Left kidney (tissue), 2 donors: ENCODE results near the gene CDX1. TPM values are rescaled to one million over a fixed set of nuclear protein-coding genes. Genes with fewer than 3 reads are reported as not detected.

ENCODE experiments used
- DNase-seq: peaks from one replicate; pipeline ENCODE4 v3.0.0-alpha.2; 2013
- polyA plus RNA-seq: library from polyadenylated mRNA; unstranded; fragments of 120-200 nt; gene quantifications from one replicate; pipeline ENCODE4 v1.2.1, GENCODE V29; 2013; ENCODE audit not compliant: insufficient read length

Gene CDX1
- polyA plus RNA-seq, 1 donor: 0.45 TPM

- no peak for DNase-seq
Observed at GRCh38 chr5:150131461-150131860, 35.1 kb upstream of the CDX1 start.

GRCh38 chr5:150131978-150132694 lies 34.4 kb upstream of the CDX1 start:
- no peak for DNase-seq

- no peak for DNase-seq
Observed at GRCh38 chr5:150132740-150133139, 33.8 kb upstream of the CDX1 start.

DNA sequence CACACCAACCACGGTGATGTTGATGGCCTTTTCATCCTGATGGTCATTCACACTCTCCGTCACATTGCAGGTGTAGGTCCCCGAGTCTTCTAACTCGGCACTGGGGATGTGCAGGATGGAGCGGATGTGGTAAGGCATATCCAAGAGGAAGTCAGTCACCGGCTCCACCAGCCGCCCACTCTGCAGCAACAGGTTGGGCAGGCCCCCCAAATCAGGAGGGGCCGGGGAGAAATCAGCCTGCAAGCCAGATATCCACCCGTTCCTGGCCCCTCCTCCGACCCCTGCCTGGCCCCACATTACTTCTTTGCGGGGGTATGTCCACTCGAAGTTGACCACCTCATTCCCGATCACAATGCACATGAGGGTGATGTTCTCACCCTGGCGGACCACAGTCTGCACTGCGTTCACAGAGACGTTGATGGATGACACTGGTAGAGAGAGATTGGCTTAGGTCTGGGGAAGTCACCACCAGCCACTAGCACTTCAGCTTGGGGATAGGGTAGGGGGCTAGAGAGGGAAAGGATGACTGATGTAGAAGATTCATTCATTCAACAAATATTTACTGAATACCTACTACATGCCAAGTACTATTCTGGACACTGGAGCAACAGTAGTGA lies 32.9 kb upstream of the CDX1 start:
- no peak for DNase-seq

DNA sequence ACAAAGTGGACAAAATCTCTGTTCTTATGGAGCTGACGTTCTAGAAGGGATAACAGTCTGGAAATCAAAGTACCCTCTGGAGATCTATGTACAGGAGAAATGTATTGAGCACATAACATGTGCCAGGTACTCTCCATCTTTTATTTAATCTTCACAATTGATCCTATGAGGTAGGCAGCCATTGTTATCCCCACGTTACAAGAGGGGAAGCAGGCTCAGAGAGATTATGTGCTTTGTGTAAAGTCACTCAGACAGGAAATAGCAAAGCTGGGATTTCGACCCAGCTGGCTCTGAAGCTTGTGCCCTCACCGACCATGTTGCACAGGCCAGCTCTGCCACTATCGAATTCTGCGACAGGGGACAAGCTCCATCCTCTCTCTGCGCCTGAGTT lies 32.4 kb upstream of the CDX1 start:
- no peak for DNase-seq

DNA sequence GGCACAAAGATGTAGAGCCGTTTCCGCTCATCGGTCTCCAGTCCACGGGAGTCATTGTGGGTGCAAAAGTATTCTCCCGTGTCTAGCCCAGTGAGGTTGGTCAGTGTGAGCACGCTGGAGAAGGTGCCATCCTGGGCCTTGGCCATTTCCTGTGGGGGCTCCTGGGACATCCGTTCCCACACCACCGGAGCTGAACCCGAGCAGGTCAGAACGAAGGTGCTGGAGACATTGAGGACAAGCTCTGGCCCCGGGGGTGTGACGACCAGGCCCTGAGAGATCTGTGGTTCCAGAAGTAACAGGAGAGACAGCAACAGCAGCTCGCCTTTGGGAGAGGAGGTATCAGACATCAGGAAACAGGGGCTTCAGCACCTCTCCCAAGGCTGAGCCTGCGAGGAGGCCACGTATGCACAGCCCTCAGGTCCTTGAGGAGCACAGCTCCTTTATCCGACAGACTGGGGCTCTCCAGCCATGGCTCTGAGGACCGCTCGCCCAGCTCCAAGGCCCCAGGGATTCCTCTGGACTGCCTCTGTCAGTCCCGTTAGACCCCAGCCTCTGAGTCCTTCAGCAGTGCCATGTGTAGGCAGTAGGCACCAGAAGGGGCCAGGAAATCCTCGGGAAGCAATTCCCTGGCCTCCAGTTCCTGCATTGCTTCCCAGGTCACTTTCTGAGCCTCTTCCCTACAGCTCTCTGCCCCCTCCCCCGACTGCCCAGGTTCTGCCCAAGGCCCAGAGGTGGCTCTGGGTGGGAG lies 30.8 kb upstream of the CDX1 start:
- no peak for DNase-seq

DNA sequence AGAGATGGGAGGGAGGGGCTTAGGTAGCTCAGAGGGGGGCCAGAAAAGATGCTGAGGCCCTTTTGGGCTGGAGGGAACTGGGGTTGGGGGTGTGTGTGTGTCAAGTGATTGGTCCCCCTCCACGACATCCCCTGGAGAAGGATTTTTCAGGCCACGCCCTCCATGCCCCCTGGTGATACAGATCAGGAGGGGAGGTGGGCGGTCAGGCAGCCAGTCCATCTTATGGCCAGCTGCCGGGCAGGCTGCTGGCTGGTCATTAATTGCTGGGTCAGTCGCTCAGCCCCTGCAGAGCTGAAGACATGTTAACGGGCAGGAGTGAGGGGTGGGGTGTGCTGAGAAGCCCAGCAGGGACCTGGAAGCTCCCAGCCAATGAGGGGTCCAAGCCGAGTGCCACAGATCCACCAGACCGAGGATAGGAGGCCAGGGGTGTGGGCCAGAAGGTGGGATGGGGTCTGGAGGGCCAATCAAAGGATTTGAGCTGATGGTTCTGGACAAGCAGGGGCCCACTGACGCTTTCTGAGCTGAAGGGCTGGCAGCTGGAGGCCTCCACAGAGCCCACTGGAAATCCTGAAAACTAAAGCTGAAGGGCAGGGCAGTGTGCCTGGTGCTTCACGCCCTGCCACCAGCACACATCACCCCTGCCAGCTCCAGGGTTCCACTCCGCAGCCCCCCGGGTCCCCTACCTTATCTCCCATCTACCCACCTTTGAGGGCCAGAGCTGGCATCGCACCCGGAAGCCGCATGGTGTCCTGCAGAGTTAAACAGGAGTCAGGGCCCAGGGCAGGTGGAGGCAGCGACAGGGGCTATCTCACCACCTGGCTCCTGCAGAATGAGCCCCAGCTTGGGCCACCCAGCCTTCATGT lies 30.0 kb upstream of the CDX1 start:
- no peak for DNase-seq

DNA sequence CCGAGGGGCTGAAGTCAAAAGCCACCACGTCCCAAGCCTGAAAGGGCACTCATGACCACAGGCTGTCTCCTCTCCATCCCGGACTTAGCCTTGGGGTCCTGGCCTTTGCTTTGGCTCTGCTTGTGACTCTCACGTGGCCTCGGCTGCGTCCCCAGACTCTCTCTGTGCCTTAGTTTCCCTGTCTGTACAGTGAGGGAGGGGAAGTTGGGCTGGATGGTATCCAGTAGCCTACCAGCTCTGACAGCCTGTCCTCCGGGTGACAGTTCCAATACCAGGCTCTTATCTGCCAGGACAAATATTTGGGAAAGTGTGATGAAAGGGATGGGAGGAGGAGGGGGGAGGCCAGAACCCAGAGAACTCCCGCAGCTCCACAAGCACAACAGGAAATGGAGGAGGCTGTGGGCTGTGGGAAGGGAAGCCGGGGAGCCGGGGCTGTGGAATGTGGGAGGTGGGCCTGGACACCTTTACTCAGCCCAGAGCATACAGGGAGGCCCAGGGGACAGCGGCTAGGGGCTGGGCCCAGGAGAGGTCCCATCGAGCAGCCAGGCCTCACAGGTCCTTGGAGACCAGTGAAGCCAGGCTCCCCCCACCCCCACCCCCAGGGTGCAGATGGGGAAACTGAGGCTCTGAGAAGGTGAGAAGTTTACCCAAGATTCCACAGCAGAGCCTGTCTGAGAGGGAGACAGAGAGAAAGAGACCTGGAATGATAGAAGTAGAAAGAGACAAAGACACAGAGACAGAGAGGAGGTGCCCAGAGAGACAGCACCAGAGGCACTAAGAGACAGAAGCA lies 29.2 kb upstream of the CDX1 start:
- DNase-seq: no peak

GRCh38 chr5:150137997-150138396 lies 28.6 kb upstream of the CDX1 start:
- DNase-seq: no peak

DNA sequence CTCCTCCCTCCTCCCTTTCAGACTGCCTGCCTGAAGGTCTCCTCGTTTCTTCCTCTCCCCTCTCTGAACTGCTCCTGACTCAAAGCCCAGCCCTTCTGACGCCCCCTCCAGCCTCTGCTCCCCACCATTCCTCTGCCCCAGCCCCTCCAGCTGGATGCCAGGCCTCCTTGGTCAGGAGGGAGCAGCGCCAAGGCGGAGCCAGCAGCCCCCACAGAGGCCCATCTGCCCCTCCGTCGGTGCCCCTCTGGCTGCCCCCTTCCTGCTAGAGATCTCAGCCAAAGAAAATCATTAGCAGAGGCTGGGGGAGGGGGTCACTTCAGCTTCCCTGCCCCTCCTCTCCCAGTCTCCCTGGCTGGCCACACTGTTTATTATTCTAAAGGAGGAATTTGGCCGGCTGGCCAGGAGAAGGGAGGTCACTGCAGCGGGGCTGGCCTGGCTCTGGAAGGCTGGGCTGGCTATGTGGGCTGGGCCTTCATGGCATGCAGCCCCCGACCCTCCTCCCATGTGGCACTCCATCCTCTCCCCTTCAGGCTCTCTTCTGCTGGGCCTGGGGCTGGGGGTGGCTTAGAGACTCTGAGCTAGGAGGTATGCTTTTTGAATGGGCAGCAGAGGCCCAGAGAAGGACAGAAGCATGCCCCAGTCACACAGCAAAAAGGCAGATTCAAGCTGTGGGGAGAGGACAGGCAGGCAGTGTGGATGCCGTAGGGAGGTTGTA lies 27.9 kb upstream of the CDX1 start:
- peak; percentile 90 for DNase-seq

GRCh38 chr5:150139334-150139733 lies 27.2 kb upstream of the CDX1 start:
- DNase-seq: no peak

- peak; percentile 71 for DNase-seq
Observed at GRCh38 chr5:150140830-150141229, 25.7 kb upstream of the CDX1 start.

GRCh38 chr5:150141544-150142184 lies 24.9 kb upstream of the CDX1 start:
- DNase-seq: no peak

- DNase-seq: no peak
Observed at GRCh38 chr5:150142185-150142958, 24.2 kb upstream of the CDX1 start.

DNA sequence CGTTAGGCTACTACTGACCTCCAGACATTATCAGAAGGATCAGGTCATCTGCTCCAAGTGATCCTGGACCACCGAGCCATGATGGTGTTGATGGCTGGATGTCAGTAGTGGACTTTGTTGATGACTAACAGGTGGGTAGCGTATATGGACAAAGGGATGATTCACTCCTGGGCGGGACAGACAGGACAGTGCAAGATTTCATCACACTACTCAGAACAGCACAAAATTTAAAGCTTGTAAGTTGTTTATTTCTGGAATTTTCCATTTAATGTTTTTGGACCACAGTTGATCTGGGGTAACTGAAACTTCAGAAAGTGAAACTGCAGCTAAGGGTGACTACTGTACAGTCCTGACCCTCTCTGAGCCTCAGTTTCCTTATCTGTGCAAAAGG lies 23.6 kb upstream of the CDX1 start:
- DNase-seq: no peak

GRCh38 chr5:150143350-150144245 lies 23.0 kb upstream of the CDX1 start:
- no peak for DNase-seq

- DNase-seq: no peak
Observed at GRCh38 chr5:150144246-150144801, 22.3 kb upstream of the CDX1 start.

DNA sequence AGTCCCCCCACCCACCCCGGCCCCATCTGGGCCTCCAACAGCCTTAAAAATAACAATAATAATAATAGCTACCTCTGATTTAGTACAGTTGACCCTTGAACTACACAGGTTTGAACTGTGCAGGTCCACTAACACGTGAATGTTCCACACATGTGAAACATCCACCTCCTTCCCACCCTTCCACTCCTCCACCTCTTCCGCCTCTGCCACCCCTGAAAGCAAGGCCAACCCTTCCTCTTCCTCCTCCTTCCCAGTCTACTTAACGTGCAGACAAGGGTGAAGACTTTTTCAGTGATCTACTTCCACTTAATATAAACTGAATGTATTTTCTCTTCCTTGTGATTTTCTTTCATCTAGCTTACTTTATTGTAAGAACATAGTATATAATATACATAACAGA lies 21.7 kb upstream of the CDX1 start:
- no peak for DNase-seq
